Endometrial microvascular endothelial cells (primary cell): ENCODE results near the gene ZBTB22. TPM values are rescaled to one million over a fixed set of nuclear protein-coding genes. Genes with fewer than 3 reads are reported as not detected.

ENCODE experiments used
- in situ Hi-C: cut with HindIII; loops from 2 replicates; pipeline ENCODE4 v1.10.0; 2017; ENCODE audit warnings: low sequenced_read_pairs, low pct_unique_long_range_greater_than_20kb; ENCODE audit errors: inconsistent ontology term
- total RNA-seq: library from RNA; depleted of rRNA; stranded (reverse); fragments of >200 nt; gene quantifications from one replicate; pipeline ENCODE4 v1.2.3, GENCODE V29; 2015; ENCODE audit errors: inconsistent ontology term

ZBTB22 gene
- total RNA-seq, 1 donor from 2014 or later, result 29.3 TPM

GRCh38 chr6:33333666-33334065 lies 16.1 kb upstream of the ZBTB22 start:
- in situ Hi-C loops, result no loop called here

- in situ Hi-C loops, result no loop called here
These were observed 13.2 kb upstream of the ZBTB22 start for GRCh38 chr6:33330736-33331135.

GRCh38 chr6:33329058-33329457 lies 11.5 kb upstream of the ZBTB22 start:
- in situ Hi-C loops, result no loop called here

GRCh38 chr6:33324125-33324524 lies 6.6 kb upstream of the ZBTB22 start:
- in situ Hi-C loops, result no loop called here

GRCh38 chr6:33323623-33323948 lies 6.0 kb upstream of the ZBTB22 start:
- in situ Hi-C loops, result no loop called here

- in situ Hi-C loops, result no loop called here
These were observed 3.7 kb upstream of the ZBTB22 start for GRCh38 chr6:33321227-33321626.

GRCh38 chr6:33320315-33321181 lies 3.0 kb upstream of the ZBTB22 start:
- in situ Hi-C loops, result no loop called here

- in situ Hi-C loops, result no loop called here
These were observed 2.4 kb upstream of the ZBTB22 start for GRCh38 chr6:33319939-33320314.

GRCh38 chr6:33318426-33319073 lies 1.0 kb upstream of the ZBTB22 start:
- in situ Hi-C loops, result no loop called here

GRCh38 chr6:33317419-33317668 lies 200 bp downstream of the ZBTB22 start:
- in situ Hi-C loops, result no loop called here

- in situ Hi-C loops, result no loop called here
These were observed 733 bp downstream of the ZBTB22 start for GRCh38 chr6:33316603-33317418.

GRCh38 chr6:33315793-33316602 lies 1.5 kb downstream of the ZBTB22 start:
- in situ Hi-C loops, result no loop called here

- in situ Hi-C loops, result no loop called here
These were observed 2.4 kb downstream of the ZBTB22 start for GRCh38 chr6:33314943-33315792.

GRCh38 chr6:33314515-33314942 lies 3.0 kb downstream of the ZBTB22 start:
- in situ Hi-C loops, result no loop called here

- in situ Hi-C loops, result no loop called here
These were observed 3.6 kb downstream of the ZBTB22 start, which contains the start of gene TAPBP for GRCh38 chr6:33313709-33314514. TSS of gene TAPBP (minus strand) at chr6:33314078. CDS start at chr6:33314041, 37 bp downstream.

- in situ Hi-C loops, result no loop called here
These were observed 4.3 kb downstream of the ZBTB22 start for GRCh38 chr6:33313105-33313708.
